ENCODE measurements around the gene MRPS35.
A peak's percentile ranks its signal among the peaks of the same experiment; 100 is the strongest.

MRPS35 gene

GRCh38 chr12:27710592-27711316 is at the start of gene MRPS35:
Gene MRPS35, plus strand, starts transcription at chr12:27710832. Its CDS starts 12 bp downstream, at chr12:27710844.
- peak; percentile 83 to 92 for DNase-seq

GRCh38 chr12:27665704-27666103 is 44.9 kb upstream of the MRPS35 start:
- no peak for DNase-seq

- no peak for DNase-seq
These were observed 44.1 kb upstream of the MRPS35 start for GRCh38 chr12:27666510-27666909.

GRCh38 chr12:27667540-27667939 is 43.1 kb upstream of the MRPS35 start:
- DNase-seq = no peak

- no peak for DNase-seq
These were observed 38.6 kb upstream of the MRPS35 start for GRCh38 chr12:27672051-27672450.

- no peak for DNase-seq
These were observed 38.0 kb upstream of the MRPS35 start for GRCh38 chr12:27672643-27673042.

- no peak for DNase-seq
These were observed 37.4 kb upstream of the MRPS35 start for GRCh38 chr12:27673101-27673718.

GRCh38 chr12:27674989-27675388 is 35.6 kb upstream of the MRPS35 start:
- DNase-seq = no peak

- no peak for DNase-seq
These were observed 30.0 kb upstream of the MRPS35 start for GRCh38 chr12:27680619-27681018.

GRCh38 chr12:27682534-27682933 is 28.1 kb upstream of the MRPS35 start:
- no peak for DNase-seq

GRCh38 chr12:27685274-27685673 is 25.4 kb upstream of the MRPS35 start:
- no peak for DNase-seq

- DNase-seq = no peak
These were observed 24.5 kb upstream of the MRPS35 start for GRCh38 chr12:27686147-27686546.

- DNase-seq = no peak
These were observed 22.0 kb upstream of the MRPS35 start for GRCh38 chr12:27688671-27689070.

GRCh38 chr12:27689558-27690180 is 21.0 kb upstream of the MRPS35 start:
- DNase-seq = no peak

GRCh38 chr12:27693403-27693802 is 17.2 kb upstream of the MRPS35 start:
- no peak for DNase-seq

- no peak for DNase-seq
These were observed 14.9 kb upstream of the MRPS35 start for GRCh38 chr12:27695556-27696292.

GRCh38 chr12:27696293-27696652 is 14.4 kb upstream of the MRPS35 start, which contains the start of gene REP15:
Gene REP15, plus strand, starts transcription at chr12:27696447. Its CDS starts 116 bp downstream, at chr12:27696563.
- DNase-seq = no peak

- no peak for DNase-seq
These were observed 13.6 kb upstream of the MRPS35 start for GRCh38 chr12:27696864-27697564.

GRCh38 chr12:27703720-27704452 is 6.7 kb upstream of the MRPS35 start:
- peak; percentile 63 to 79 for DNase-seq

- no peak for DNase-seq
These were observed 5.4 kb upstream of the MRPS35 start for GRCh38 chr12:27705263-27705662.

- DNase-seq = no peak
These were observed 3.4 kb upstream of the MRPS35 start for GRCh38 chr12:27707216-27707615.
